CD4-positive, alpha-beta T cell treated with Interleukin-15 for 1 hour (primary cell): ENCODE data around the gene SP2.

Source experiments
- DNase-seq: peaks from one replicate; pipeline ENCODE4 v3.0.0-alpha.2; 2020

The SP2 gene

DNA sequence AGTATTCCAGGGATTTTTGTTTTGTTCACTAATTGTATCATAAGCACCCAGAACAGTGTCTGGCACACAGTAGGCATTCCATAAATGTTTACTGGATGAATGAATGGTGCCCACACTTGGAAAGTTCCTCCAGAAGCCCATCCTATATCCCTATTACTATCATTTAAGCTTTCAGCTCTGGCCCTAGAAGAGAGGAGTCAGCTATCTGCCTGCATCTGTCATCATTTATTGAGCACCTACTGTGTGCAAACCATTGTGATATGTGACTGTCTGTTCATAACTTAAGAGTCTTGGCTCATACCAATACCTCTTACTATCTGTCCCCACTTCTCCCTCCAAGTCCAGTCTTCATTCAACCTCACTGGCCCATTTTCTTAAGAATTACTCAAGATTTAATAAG, 25.0 kb upstream of the SP2 start:
- DNase-seq, result no peak

DNA sequence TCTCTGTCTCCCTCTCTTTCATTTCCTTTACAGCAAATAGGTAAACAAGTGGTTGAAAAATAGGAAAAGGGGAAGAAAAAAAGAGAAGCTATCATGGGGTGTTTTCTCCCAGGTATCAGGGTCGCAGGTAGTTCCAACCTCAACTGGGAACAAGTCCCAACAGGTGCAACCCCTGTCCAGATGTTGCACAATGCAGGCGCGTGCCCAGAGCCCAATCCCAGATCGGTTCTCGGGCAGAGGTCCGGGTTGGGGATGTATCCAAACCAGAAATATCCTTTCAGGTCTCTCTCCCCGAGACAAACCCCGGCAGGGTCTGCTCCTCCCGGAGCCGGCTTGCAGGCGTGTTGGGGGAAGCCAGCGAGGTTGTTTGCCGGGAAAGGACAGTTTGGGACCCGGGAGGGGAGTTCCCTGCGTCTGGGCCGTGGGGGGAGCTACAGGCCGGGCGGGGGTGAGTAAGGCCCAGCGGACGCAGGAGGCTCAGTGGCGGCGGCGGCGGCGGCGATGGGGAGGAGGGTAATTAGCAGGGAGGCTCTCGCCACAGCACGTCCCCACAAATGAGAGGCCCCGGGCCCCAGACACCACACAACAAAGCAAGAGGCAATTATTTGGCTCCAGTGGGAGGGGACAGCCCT, 23.9 kb upstream of the SP2 start:
- no peak for DNase-seq

DNA sequence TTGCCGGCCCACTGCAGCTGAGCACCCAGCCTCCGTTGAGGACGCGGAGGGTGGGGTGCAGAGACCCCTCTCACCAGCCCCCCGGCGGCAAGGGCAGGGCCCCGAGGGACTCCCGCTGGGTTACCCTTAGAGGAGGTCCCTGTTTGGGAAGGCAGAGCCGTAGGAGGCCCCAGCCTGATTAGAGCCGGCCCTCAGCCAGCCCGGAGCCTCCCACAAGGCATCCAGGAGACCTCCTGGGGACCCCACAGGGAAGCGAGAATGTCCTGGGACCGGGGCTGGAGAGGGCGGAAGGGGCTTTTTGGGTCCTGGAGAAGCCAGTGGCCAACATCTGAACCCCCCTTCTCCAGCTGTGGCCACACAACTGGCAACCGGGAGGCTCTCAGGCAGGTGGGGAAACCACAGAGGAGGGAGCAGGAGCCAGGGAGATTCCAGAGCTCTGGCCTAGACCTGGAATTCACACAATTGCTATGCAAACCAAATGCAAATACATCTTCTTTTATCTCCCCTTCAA, 23.3 kb upstream of the SP2 start:
- DNase-seq, result no peak

DNA sequence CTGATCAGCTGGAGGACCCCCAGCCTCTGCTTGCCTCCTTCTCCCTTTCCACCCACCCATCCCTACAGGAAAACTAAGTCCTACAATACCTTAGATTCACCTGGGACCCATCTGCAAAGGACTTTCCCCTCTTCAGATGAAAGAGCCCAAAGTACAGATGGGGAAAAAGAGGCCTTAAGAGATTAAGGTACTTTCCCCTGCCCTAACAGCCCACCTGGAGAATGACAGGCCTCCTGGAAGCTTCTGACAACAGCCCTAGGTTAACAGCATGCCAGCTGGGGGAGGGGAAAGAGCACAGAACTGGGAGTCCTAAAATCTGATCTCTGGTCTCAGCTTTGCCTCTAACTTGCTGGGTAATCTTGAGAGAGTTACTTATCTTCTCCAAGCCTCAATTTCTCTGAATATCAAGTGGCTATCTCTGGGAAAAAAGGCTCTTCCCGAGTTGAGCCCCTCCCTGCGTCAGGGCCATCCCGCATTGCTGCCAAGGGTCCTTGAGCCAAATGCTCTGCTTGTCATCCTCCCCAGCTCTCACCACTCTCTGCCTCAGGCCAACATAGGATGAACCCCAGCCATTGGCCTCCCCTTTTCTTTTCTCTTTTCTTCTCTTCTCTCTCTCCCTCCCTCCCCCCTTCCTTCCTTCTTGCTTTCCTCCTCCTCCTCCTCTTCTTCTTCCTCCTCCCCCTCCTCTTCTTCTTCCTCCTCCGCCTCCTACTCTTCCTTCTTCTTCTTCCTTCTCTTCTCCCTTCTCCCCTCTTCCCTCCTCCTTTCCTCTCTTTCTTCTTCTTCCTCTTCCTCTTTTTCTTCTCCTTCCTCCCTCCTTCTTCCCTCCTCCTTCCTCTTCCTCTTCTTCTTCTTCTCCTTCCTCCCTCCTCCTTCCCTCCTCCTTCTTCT, 22.6 kb upstream of the SP2 start:
- no peak for DNase-seq

DNA sequence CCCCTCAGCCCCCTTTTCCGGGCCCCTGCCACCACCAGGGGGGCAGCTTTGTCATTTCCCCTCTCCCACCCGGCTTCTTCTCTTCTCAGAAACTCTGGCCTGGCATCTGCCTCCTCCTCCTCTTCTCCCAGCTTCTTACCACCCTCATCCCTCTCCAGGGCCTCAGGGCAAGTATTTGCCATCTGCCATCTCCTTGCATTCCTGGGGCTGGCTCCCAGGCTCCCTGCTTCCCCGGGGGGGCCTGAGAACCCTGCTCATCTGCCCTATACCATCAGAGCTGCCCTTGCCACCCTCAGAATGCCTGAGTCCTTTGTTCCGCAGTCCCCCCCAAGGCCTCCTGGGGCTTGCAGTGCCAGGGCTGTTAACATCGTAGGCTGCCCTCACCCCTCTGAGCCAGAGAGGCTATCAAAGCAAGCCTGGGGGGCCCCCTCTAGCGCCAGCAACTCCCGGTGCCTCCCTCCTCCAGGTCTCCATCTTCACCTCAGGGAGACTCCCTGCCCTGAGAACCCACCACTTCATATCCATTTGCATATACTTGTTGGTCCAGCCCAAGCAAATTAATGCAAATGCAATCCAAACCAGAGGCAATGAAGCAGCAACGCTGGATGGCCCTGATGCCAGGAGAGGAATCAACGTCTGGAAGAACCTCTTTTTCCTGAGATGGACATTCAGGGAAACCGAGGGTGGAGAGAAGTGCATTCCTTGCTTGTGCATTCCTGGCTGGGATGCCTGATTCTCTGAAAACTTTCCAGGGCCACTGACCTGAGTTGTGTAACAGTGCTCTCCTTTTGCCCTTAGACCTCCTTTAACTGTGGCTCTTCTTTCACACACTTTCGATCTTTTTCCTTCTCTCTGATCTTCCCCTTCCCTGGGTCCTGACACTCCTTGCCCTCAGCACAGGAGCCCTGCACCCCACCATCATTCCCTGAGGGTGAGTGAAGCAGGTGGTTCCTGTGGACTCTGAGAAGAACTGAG, 20.7 kb upstream of the SP2 start:
- DNase-seq, result no peak

DNA sequence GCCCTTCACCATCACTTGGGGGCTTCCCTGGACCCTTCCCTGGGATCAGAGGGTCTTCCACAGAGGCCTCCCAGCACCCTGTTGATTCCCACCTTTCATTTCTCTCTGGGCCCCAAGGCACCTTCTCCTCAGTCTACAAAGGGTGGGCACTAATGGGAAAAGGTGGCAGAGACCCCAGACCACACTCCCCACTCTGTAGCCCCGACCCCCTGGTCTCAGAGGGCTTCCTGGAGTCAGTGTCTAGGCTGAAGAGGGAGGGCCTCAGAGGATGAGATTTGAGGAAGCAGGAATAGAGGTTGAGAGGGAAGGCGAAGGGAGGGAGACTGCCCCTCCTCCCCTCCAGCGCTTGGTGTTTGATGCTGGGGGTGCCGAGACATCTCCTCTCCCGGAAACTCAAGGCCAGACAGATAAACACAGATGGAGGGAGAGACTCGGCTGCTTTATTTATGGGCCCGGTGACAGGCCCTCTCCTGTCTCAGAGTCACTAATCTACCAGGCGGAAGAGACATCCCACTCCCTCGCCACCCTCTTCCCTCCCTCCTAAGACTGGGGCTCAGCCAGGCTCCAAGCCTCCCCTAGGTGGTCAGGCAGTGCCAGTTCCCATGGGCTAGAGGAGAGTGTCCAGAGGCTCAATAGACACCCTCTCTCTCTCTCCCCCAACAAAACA, 18.5 kb upstream of the SP2 start:
- DNase-seq, result no peak

DNA sequence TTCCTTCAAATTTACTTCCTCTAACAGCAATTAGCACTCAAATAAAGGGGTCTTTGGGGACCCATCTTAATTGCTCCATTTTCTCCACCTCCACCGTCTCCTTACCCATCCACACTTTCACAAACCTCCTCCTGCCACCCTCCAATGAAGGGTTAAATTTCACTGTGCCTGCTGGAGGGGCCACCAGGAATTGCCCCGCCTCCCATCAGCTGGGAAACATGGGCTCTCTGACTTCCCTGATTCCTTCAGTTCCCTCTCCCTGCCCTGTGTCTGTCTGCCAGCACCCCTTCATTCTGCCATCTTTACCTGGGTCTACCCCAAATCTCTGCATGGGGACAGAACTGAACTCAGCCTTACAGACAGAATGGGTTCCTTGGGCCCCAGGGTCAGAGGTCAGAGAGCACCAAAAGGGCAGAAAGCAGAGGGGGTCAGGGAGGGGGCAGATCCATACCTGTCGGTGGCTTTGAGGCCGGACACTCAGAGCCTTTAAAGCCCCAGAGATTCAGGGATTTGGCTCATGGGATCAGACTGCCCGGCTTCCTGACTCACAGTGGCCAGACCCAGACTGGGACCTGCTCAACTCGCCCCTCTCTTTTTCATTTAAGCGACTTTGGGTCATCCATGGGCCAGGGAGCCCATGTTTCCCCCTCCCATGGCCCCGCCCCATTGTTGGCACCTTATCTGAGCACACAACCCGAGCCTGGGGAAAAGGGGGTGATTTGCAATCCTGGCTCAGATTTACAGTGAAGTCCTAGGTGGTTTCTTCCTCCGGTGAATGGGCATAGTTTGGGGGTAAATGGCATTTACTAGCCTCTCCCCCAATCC, 17.6 kb upstream of the SP2 start:
- DNase-seq, result no peak

DNA sequence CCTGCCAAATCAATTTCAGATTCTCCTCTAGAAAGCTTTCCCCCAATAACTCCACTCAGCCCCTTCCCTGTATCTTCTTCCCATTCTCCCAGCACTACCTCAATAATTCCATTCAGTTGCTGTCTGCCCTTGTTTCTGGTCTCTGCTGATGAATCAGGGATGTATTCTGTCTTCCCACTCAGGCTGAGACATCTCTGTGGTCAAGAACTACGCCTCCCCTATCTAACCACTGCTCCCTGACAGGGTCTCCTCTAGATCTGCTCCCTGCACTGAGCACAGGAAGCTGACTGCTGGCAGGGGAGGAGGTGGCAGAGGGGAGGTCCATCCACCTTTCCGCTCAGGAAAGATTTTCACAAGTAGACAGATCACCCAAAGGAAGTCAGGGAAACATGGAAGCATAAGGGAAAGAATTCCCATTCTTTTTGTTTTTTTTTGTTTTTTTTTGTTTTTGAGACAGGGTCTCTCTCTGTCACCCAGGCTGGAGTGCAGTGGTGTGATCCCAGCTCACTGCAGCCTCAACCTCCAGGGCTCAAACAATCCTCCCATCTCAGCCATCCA, 16.9 kb upstream of the SP2 start:
- DNase-seq, result no peak

DNA sequence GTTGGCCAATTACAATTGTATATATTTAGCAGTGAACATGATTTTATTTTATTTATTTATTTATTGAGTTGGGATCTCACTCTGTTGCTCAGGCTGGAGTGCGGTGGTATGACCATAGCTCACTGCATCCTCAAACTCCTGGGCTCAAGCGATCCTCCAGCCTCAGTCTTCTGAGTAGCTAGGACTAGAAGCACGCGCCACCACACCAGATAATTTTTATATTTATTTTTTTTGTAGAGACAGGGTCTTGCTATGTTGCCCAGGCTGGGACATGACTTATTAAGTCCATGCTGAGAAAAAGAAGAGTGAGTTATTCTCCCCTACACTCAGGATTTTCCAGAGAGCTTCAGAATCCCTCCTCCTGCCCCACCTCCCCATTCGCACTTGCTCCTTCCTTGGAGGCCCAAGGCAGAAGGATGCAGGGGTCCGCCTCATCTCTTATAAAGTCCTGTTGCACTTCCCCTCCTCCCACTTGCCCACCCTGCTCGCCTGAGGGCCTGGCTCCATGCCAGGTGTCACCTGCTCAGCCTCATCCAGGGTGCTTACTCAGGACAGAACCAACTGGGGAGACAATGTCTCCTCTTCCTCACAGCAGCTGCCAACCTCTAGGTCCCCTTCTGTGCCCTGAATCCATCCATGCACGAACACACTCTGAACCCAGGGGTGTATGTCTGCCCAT, 16.1 kb upstream of the SP2 start:
- DNase-seq, result no peak

DNA sequence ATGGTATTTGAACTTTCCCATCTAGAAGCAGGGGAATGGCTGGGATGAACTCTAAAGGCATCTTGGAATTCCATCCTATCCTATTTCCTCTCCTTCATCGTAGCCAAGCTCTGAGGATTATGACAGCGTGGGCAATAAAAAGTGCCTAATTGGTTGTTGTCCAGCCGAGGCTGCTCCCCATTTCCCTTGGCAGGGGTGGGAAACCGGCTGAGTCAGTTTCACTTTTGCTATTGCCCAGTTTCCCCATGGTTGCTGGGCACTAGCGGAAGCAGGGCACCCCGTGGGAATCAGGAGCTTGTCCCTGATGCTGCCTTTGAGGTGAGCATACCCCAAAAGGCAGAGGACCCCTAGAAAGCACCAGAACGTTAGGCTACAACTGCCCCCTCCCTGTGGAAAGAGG, 13.8 kb upstream of the SP2 start:
- no peak for DNase-seq

DNA sequence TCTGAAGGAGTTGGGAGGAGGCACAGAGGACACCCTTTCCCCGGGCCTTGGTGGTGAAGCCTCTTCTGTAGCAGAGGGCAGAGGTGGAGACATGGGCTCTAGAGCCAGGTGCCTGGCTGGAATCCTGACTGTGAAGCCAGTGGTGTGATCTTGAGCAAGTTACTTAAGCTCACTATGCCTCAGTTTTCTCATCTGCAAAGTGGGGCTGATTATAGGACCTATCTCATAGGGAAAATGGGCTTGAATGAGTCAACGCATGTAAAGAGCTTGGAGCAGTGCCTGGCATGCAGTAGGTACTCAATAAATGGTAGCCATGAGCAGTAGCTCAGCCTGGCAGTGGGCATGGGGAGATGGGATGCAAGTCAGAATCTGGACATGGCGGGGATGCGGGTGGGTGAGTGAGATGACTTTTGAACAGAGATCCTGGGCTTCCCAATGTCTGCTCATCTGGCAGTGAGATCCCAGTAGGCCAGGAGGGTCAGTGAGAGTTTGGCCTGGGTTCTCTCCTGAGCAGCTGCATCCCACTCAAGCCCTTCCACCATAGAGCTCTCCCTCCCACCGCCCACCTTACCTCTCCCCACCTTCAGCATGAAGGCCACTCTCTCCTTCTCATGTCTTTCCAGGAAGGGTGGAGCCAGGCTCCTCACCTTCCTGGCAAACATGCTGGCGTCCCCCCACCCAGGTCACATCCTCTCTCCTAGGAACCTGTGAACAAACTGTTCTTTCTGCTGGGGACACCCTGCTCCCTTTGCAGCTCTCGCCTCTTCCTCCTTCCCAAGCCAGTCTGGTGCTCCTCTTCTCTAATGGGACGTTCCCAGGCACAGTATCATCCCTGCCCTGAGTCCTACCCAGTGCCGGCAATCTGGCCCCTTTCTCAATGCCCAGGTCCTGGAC, 13.1 kb upstream of the SP2 start:
- no peak for DNase-seq

DNA sequence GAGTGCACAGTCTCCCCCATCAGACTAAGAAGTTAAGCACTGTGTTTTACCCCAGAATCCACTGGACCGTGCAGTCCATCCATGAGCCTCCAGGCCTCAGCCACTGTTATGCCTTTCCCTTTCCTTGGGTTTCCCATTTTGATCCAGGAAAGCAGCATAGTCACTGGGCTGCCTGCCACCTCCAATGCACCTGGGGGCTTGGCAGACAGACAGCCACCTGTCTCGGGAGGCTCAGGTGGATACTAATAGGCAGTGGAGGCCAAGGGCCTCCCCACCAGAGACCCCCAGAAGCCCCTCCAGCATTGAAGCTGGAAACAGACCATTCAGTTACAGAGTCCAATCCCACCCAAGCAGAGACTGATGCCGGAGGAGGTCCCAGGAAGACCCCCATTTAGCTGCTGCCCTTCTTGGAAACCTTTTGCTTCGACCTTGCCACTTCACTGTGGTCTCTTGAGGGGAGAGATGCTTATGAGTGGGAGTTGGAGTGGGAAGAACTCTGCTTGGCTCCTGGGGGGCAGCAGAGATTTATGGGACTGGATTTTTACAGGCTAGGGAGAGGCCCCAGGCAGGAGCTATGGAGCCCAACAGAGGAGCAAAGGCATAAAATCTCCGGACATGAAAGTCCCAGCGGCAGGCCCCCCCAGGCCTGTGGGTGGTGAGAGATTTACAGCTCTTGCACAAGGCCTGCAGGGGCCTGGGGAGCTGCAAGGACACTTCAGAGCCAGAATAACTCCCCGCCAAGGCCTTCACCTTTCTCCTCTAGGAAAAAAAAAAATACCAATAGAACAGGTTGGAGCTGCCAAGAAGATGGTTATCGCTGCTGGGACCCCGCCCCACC, 12.2 kb upstream of the SP2 start:
- DNase-seq, result no peak

DNA sequence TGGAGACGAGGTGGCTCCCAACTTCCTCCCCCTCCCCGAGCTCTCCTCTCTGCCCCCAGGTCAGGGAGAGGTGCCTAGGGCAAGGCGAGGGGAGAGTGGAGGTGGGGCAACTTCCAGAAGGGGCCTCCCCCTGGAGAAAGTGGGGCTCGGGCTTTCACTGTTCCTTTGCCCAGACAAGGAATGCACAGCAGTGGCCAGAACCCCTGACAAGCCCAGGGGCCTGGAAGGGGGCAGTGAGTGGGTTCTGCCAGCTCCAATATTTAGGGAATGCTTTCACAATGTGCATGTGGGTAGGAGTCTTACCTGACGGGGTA, 11.7 kb upstream of the SP2 start:
- DNase-seq, result no peak

DNA sequence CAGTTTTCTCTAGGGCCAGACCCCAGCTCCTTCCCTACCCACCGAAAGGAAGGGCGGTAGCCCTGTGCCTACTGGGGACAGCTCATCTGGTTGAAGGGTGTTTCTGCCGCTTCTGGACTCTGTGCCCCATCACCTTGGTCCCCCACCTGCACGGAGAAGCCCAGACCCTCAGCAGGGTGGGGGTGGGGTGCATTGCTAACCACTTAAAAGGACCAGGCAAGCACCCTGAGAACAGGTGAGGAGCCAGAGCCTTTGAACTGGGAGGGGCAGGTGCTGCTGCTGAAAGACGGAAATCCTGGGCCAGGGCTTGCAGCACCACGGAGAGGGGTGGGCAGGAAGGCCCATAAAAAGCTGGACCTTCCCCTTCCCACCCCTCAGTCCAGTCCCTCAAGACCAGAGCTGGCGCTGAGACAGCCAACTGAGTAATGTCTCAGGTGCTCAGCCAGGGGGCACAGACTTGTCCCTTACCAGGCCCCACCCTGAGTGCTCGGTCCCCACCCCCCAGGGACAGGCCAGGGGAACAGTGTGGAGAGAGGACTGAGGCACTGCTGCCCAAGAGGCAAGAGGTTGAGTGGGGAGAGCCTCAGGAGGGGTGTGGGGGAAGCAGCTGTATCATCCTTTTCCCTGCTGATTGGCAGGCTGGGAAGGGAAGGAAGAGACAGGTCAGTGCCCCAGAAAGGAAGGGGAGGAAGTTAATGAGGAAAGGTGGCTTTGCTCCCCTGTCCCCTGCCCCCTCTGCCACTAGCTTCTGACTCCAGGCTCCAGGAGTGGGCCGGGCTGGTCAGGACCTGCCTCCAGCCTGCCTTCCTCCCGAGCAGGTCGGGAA, 10.9 kb upstream of the SP2 start:
- no peak for DNase-seq

DNA sequence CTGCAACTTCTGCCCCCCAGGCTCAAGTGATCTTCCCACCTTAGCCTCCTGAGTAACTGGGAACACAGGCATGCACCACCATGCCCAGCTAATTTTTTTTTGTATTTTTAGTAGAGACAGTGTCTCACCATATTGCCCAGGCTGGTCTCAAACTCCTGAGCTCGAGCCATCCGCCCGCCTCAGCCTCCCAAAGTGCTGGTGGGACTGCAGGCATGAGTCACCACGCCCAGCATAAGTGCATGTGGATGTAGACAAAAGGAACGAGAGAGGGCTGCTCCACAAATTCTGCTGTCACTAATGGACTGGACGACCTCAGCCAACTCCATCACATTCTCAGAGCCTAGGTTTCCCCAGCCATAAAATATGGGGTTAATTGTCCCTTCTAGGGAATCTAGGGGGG, 7.7 kb upstream of the SP2 start:
- no peak for DNase-seq

DNA sequence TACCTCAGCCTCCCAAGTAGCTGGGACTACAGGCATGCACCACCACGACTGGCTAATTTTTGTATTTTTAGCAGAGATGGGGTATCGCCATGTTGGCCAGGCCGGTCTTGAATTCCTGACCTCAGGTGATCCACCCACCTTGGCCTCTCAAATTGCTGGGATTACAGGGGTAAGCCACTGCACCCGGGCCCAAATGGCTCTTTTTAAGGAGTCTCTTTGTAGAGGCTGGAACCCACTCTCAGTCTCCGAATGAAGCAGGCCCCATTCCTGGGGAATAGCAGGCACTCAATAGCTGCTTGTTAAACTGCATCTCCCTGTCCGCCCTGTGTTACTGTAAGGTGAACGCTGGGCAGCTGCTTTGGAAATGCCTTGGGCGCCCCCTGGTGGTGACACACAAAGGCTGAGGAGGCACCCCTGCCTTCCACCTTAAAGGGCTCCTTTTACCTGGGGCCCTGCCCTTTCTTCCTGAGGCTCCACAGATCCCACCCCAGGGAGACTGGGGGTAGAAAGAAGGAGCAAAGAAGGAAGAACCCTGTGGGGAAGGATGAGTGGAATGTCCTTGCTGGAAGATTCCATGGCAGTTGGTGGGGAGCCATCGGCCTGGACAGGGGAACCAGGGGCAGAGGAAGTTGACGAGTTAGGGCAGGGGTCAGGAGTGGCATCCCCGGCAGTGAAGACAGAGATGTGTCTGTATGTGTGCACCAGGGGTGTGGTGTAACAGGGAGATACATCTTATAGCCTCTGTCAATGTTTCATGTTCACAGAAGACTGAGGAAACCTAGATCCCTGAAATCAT, 6.1 kb upstream of the SP2 start:
- peak; percentile 85 for DNase-seq

DNA sequence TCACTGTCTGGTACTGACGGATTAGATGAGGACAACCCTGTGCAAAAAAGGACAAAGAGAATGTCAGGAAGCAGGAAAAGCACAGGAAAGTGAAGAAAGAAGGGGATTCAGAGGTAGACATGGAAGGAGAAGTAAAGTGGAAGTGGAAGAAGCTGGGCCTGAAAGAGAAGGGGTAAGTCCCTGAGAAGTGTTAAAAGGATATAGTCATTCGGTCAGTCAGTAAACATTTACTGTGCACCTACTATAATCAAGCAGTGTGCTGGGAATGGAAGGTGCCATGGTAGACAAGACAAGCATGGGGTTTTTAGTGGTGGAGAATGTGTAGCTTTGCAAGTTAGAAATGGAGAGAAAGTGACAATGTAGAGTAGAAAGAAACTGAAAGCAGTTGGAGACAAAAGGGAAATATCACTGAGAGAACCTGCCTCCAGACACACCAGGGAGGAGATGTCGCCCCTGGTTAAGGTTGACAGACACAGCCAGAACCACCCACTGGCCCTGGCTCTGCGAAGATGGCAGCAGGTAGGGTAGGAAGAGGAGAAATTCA, 4.4 kb upstream of the SP2 start:
- no peak for DNase-seq
